Diencephalon (tissue), 1 donor: ENCODE data around the gene OR51B2. TPM values are rescaled to one million over a fixed set of nuclear protein-coding genes. Genes with fewer than 3 reads are reported as not detected.

Source experiments
- small RNA-seq: library from RNA; depleted of rRNA; stranded (forward); fragments of <200 nt; gene quantifications from one replicate; pipeline ENCODE3, GENCODE V24; 2014
- total RNA-seq: library from RNA; depleted of rRNA; stranded (reverse); fragments of >200 nt; gene quantifications from one replicate; pipeline ENCODE4 v1.2.3, GENCODE V29; 2014

OR51B2 gene, protein sequence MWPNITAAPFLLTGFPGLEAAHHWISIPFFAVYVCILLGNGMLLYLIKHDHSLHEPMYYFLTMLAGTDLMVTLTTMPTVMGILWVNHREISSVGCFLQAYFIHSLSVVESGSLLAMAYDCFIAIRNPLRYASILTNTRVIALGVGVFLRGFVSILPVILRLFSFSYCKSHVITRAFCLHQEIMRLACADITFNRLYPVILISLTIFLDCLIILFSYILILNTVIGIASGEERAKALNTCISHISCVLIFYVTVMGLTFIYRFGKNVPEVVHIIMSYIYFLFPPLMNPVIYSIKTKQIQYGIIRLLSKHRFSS
- total RNA-seq, result 0.46 TPM

DNA sequence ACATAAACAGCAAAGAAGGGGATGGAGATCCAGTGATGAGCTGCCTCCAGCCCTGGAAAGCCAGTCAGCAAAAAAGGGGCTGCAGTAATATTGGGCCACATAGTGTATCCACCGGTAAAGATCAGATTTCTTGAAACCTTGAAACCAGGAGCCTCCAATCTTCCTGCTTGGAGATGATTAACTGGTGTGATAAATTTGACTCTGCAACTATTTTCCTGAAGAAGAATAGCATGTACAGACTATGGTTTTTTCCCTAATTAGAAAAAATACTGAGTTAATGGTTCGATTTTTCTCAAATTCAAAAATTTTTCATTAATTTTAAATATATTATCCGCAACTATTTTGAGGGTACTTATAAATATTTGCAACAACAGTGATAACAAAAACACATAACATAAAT is at the start of gene OR51B2:
TSS of gene OR51B2 (minus strand) at position 101 of the 400 bp plus-strand sequence. CDS start at position 101, 0 bp downstream.

DNA sequence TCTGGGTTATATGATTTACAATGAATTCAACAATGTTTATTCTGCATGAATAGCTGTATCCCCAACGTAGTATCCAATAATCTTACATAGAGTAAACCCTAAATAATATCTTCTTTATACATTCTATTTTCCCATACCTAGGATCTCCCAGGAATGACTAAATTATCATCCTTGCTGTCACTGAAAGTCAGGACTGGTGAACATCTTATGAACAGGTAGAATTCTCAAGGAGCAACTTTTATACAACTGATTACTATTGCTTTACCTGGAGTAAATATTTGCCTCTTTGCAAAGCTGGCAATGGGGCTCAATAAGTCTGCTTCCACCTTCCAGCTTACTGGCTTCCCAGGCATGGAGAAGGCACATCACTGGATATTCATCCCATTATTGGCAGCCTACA is 27.1 kb upstream of the OR51B2 start, which contains the start of gene OR51B6:
TSS of gene OR51B6 (plus strand) at position 301 of the 400 bp plus-strand sequence. CDS start at position 301, 0 bp downstream.

DNA sequence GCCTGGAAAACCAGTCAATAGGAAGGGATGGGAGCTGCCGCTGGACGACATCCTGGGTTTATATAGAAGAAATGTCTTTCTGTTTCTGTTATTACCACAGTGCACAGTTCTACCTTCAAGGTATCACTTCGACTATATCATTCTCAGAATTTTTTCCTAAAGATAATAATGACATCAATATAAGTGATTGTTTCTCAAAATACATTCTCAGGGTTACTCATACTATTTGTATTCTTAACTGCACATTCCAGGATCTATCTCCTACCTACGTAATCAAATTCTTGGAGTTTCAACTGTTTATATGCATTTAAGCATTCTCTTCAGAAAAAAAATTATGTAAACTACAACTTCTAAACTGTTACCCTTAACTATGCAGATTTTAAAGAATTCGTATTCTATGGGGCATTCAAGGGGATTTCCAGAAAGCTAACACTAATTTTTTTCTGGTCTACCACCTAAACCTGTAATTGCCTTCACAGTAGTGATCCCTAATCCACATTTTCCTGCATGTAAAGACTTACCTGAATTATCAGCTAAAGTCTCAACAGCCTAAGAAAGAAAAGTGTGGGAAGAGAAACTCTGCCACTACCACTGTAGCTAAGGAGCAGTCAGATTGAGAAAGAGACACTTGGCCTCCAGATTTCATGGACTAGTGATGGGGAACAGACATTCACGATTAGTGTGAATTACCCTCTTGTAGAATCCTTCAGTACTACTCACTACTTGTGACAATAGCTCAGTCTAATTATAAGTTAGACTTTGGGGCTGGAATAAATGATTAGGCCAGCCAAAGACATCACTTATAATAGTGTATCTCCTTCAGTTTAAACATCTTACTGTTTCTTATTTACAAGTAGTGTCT is 19.6 kb upstream of the OR51B2 start, which contains the start of gene OR51B5:
TSS of gene OR51B5 (minus strand) at position 51 of the 862 bp plus-strand sequence. CDS start at position 51, 0 bp downstream.

DNA sequence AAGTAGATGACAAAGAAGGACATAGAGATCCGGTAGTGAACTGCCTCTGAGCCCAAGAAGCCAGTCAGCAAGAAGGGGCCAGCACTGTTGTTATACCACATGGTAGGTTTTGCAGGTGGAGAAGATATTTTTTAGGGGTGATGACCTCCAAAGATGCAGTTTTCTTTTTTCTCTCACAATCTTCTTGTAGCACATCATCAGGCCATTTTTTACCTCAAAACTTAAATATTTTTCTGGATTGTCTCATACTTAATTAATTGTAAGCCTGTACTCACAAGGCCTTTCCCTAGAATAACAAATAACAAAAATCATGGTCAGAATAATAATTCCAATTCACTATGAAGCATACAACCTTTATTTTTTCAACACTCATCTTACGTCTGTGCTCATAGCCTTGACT is 22.3 kb downstream of the OR51B2 start, which contains the start of gene OR51B4:
TSS of gene OR51B4 (minus strand) at position 101 of the 400 bp plus-strand sequence. CDS start at position 101, 0 bp downstream.

Small RNA genes within 50 kb of the gene (small RNA-seq; reads per million reads assigned to genes)
- gene AC104389.3, result not detected

Other genes with a start within 250 kb of the OR51B2 start
- gene OR52A5, start 185.9 kb downstream of the OR51B2 start, total RNA-seq, result not detected
- not detected for gene OR52A1, start 169.5 kb downstream of the OR51B2 start, total RNA-seq
- not detected for gene OR51V1, start 123.6 kb downstream of the OR51B2 start, total RNA-seq
- 550 TPM for gene HBB, start 97.2 kb downstream of the OR51B2 start, total RNA-seq
- gene HBD, start 89.8 kb downstream of the OR51B2 start, total RNA-seq, result not detected
- gene HBG1, start 74.4 kb downstream of the OR51B2 start, total RNA-seq, result 3.5 TPM
- gene HBG2, start 69.5 kb downstream of the OR51B2 start, total RNA-seq, result 2,344 TPM
- gene HBE1, start 54.4 kb downstream of the OR51B2 start, total RNA-seq, result 13.8 TPM
- gene OR51B4, start 22.4 kb downstream of the OR51B2 start, total RNA-seq, result not detected
- gene OR51B5, start 19.2 kb upstream of the OR51B2 start, total RNA-seq, result 0.46 TPM
- not detected for gene OR51B6, start 27.2 kb upstream of the OR51B2 start, total RNA-seq
- not detected for gene OR51M1, start 59.5 kb upstream of the OR51B2 start, total RNA-seq
- not detected for gene OR51Q1, start 97.8 kb upstream of the OR51B2 start, total RNA-seq
- gene OR51I1, start 117.2 kb upstream of the OR51B2 start, total RNA-seq, result not detected
- gene OR51I2, start 125.0 kb upstream of the OR51B2 start, total RNA-seq, result not detected
- not detected for gene OR52D1, start 164.4 kb upstream of the OR51B2 start, total RNA-seq
- gene UBQLN3, start 185.7 kb upstream of the OR51B2 start, total RNA-seq, result 0.46 TPM
- gene UBQLNL, start 192.4 kb upstream of the OR51B2 start, total RNA-seq, result 0.46 TPM
- gene OR52H1, start 224.2 kb upstream of the OR51B2 start, total RNA-seq, result 0.69 TPM